ENCODE measurements around the gene C10orf90.

The C10orf90 gene

DNA sequence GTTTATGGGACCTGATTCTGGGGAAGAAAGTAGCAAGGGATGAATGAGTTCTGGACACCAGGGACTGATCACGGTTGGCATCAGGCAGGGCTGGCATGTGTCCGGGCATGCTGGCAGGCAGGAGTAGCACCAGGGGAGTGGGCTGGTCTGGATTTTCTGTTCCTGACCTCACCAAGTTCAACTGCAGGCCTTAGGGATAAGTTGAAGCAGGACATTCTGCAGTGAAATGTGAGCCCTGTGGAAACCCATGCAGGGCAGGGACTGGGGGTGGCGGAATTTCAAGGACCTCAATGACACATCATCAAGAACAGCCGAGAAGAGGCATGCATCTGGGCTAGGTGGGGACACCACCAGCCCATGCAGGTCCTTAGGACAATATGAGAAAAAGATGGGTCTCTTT lies 202.0 kb downstream of the C10orf90 start:
- no peak for DNase-seq

DNA sequence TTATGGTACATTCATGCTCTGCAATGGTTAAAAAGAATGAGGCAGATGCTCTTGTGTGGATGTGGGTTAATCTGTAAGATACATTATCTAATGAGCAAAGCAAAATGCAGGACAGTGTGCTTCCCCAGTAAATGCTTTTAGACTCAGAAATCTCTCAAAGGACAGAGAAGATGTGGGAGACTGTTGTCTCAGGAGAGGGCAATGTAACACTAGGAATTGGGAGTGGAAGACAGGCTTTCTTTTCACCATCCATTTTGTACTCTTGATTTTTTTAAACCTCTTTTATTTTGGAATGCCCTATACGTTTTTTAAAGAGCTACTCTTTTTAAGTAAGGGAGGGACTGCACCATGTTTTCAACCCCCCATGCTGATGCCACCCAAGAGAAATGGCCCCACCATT lies 204.7 kb downstream of the C10orf90 start:
- DNase-seq = peak in 1 of 56 donors; percentile 18

DNA sequence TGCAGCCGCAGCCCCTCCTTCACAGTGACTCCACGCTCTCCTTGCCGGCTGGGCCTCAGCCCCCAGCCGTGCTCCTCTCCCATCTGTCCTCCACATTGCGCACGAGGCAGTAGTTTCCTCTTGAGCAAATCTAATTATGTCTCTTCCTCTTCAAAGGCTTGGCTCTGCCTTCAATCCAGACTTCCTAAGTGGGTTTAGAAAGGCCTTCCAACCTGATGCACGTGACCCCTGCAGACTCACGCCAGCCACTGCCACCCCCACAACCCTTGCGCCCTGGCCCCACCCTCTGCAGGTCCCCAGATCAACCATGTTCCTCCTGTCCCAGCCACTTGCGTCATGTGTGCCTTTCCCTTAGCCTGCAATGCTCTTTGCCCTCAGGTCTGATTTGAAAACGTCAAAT lies 207.2 kb downstream of the C10orf90 start:
- DNase-seq = no peak

DNA sequence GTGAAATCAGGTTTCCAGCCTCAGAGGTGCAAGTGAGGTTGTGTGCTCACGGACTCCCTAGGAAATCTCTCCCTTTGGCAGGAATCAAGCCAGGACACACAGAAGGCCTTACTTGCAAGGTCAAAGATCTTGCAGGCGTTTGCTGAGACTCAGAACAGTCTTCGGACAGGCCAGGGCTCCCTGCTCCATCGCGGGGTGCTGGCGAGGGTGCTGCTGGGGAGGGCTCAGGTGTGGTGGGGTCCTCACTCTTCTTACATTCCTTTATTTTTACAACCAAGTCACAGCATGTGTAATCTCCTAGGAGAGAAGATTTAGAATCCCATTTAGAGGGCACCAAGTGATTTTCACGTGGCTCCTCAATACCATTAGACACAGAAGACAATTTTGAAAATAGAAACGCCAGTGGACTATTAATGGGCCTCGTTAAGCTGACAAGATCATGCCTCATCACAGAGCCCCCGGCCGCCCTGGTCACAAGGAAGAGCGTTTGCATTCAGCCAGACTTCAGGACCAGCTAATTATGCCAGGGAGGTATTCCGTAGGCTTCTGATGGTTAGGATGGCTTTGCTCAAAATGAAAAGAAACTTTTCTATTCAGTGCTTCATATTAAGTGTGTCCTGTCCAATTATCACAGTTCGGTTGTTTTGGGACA lies 209.1 kb downstream of the C10orf90 start:
- no peak for DNase-seq

DNA sequence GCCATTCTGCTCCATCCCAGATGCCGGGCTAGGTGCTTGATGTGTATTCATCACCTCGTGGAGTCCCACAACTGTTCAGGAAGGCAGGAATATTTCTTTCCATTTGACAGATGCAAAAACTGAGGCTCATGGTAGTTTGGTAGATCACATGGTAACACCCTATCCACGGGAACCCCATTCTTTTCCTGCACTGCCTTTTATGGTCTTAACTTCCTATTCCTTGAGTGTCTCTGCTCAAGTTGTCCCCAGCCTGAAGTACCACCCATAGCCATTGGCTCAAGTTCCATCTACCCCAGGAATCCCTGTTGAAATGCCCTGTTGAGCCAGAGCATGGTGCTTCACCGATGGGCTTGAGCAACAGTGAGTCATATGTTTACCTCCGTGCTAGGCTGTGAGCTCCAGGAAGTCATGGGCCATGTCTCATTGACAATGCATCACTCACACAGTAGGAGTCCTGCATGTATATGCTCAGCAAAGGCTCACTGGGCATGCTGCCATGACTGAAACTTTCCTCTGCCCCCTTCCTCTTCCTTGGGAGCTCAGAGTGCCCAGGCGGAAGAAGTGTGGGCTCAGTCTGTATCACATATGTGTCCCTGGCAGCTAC lies 210.5 kb downstream of the C10orf90 start:
- DNase-seq = peak in 1 of 56 donors; percentile 43

DNA sequence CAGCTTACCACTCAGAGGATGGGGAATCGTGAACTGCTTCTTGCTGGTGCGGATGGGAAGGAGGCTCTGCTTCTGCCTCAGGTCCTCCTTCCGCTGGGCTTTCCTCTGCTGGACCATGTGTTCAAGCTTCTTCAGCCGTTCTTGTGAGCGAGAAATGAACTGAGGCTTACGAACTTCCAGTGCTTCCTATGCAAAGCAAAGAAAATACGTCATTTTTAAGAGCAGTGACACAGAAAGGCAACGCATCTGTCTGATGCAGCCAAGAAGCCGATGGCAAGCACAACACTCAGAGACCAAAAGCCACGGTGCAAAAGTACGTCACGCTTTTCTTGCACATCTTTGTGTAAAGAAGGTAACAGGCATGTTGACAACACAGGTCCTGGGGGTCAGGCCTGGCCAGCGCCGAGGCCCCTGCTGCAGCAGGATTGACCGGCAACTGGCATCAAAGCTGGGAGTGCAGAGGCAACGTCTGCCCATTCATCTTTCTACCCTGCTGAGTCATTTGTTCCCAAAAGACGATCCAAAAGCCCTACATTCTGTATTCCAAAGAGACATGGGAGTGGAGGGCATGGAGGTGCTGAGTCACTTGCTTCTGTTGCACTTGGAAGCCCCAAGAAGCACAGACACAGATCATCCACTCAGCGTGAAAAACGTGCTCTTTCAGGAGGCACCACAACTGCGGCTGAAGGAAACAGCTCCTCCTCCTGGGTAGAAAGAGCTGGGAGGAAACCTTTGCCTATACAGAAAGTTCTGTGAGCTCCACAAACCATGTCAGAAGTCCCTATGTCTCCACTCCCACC lies 211.3 kb downstream of the C10orf90 start:
- DNase-seq = peak in 1 of 56 donors; percentile 30

DNA sequence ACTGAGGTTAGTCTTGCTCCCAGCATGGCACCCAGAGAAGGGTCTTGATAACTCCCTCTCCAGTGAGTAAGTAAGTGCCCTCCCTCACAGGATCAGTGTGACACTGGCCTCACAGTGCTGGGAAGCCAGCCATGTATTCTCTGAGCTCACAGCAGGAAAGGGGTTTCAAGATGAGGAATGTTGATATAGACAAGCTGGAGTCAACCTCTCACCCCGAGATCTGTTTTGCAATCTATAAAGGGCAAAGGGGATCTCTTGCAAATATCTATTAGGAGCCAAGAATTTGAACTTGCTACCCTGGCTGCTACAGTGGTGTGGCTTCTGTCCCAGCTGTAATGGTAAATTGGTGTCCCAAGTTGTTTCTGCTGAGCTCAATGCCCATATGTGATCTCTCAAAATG lies 212.0 kb downstream of the C10orf90 start:
- DNase-seq = no peak

DNA sequence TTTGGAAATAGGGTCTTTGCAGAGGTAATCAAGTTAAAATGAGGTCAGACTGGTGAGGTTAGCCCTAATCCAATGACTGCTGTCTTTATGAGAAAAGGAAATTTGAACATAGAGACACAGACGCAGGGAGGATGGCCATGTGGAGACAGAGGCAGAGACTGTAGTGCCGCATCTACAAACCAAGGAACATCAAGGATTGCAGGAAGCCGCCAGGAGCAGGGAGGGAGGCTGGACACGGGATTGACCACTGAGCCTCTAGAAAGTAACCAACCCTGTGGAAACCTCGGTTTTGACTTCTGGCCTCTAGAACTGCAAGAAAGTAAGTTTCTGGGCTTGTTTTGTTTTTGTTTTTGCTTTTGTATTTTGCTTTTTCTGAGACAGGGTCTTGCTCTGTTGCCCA lies 213.9 kb downstream of the C10orf90 start:
- DNase-seq = no peak

DNA sequence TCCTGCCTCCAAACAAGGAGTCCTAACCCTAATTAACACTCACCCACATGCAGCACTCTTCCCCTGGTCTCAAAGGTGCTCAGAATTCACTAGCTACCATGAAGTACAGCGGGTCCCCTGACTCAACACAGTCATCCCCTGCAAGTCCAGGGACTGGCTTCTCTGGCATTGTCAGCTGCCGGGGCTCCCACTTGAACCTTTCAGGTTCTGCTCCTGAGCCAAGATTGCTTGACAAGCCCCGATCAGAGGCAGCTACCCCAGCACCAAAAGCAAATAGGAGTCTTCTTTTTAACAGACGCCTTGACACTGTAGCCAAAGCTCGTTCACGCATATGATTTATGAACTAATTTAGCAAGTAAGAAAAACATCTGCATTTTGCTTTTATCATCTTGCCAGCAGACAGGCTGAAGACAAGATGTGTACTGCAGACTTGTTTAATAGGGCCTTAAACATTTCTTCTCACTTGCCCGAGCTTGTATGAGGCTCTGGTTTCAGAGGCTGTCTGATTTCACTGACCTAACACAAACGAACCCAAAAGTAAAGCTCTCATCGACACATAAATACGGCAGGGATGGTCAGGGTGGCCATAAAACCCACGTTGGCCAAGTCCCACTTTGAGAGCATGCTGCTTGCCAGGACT lies 214.6 kb downstream of the C10orf90 start:
- DNase-seq = no peak

DNA sequence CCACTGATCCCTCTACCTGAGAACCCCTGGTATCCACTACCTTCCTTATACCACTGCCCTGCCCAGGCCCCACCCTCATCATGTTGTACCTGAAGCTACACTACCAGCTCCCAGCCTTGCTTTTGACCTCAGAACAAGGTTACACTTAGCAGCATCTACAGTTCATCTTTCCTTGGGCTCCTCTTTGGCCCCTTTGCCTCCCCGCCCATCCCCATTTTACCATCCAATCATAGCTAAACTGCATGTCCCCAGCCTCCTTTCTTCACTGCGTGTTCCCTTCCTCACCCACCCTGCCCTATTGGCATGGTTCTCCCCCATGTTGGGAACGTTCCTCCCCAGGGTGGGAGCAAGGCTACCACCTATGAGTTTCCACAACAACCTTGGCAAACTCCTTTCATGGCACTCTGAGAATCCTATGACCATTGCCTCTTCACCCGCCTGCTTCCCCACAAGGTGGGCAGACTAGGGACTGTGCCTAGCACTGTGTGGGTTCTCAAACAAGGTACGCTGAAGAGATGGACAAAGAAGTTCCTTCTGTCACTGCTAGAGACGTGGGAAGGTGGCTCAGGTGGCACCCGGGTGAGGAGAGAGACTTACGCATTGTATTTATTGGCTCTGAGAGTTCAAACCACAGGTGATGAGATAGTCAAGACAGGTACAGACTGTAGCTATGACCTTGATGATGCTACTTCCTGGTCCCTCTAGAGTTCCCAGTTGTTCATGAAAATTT lies 215.3 kb downstream of the C10orf90 start:
- no peak for DNase-seq

DNA sequence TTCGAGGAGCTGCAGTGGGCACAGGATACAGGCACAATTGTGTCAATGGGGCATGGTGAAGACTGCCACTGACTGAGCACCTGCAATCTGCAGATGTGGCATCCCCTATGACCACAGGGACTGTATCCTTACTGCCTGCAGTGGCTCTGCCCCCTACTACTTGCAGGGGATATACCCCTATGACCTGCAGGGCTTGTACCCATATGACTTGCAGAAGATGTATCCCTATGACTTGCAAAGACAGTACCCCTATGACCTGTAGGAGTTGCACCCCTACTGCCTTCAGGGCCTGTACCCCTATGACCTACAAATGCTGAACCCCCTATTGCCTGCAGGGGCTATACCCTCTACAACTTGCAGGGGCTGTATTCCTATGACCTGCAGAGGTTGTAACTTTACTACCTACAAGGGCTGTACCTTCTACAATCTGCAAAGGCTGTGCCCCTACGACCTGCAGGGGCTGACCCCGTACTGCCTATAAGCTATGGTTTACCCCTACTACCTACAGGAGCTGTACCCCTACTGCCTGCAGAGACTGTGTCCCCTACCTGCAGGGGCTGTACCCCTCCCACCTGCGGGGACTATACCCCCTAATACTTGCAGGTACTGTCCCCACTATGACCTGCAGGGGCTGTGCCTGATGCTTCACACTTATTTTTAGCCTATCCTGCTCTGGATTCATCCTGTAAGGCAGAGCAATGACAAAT lies 216.3 kb downstream of the C10orf90 start:
- DNase-seq = no peak

DNA sequence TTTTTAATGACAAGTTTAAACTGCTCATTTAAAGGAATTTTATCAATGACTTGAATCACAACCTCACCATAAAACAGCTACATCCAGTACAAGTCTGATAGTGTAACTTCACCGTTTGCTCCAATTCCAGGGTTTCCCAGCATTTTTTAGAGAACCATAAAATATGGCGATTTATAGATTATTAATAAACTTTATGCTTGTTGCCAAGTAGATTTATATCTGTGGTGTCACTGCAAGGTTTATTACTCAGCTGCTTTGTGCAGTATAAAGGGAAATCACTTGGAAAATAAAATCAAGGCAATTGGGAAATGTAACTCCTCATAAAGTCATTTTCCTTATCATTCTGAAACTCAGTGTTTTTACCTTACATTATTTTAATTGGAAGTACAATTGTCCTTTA lies 218.2 kb downstream of the C10orf90 start:
- DNase-seq = no peak

DNA sequence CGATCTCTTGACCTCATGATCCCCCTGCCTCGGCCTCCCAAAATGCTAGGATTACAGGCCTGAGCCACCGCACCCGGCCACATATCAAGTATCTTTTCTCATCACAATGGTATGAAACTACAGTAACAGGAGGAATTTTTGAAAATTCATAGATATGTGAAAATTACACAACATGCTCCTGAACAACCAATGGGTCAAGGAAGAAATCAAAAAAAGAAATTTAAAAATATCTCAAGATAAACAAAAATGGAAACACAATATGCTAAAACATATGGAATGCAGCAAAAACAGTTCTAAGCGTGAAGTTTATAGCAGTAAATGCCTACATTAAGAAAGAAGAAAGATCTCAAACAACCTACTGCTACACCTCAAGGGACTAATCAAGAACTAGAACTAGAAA lies 222.4 kb downstream of the C10orf90 start:
- no peak for DNase-seq

DNA sequence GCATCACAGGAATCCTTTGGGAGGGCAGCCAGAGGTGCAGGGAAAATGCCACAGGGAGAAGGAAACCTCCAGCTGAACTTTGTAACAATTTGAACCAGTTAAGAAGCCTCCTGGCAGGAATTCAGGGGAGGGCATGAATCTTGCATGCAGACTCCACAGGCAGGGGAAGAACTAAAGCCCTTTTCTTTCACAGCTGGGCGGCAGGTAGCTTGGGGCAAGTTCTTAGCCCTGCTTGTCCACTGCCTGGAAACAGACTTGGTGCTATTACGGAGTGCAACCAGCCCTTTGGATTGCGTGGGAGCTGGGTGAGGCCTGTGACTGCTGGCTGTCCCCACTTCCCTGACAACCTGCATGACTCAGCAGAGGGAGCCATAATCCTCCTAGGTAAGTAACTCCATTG lies 230.6 kb downstream of the C10orf90 start:
- DNase-seq = no peak

DNA sequence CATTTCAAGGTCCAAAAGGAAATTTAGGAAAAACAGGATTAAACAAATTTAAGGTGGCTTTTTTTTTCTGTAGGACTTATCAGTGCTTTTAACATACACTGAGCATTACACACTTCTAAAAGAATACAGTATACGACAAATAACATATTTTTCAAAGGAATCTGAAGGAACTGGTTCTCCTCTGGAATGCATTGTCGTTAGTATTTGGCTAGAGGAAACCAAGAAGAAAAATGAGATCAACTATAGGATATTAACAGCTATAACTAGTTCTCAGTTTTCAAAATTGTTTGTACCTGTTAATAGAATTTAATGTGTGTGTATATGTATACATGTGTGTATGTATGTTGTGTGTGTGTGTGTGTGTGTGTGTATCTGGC lies 232.1 kb downstream of the C10orf90 start:
- no peak for DNase-seq

DNA sequence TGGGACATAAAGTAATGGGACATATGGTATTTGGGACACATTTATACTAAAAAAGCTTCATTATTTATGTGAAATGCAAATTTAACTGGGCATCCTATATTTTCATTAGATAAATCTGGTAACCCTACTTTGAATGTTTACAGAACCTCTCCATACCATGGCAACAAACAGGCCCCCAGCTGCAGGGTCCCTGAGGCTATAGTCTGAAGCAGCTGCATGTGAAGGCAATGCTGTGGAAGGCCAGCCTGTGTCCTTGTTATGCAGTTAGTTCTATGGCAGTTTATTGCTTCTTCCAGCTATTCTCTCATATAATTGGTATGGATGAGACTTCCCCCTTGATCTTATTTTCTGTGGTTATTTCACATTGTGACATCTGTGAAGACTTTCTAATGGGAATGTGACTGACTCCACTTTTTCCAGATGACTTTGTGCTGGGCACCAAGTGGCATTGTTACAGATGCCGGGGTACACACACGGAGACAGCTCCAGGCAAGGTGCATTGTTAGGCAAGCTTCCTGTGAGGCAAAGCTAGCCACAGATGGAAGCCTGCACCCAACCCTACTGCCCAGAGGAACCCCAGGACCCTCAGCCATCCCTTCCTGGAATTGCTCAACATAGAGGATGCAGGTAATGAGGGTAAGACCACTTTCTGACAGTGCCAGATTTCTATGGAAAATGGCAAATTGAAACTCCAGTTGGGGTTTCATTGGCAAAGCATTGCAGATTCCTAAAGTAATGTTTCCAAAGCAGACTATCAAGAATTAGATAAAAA lies 232.7 kb downstream of the C10orf90 start:
- no peak for DNase-seq

DNA sequence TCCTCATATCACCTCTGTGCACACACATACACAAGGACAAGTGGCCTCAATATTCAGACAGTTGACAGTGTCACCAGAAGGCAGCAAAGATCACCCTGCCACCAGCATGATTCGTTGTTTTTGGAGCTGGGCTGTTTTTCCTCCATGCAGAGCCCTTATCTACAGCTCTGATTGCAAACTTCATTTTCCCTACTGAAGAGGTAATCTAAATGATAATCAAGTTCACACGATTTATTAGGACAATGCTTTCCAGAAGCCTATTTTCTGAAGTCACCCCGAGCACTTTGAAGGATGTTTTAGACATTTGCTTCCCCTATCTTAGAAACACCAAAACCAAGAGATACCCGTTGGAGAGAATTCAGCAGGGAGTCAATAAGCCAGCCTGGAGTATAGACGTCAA lies 236.3 kb downstream of the C10orf90 start:
- no peak for DNase-seq

DNA sequence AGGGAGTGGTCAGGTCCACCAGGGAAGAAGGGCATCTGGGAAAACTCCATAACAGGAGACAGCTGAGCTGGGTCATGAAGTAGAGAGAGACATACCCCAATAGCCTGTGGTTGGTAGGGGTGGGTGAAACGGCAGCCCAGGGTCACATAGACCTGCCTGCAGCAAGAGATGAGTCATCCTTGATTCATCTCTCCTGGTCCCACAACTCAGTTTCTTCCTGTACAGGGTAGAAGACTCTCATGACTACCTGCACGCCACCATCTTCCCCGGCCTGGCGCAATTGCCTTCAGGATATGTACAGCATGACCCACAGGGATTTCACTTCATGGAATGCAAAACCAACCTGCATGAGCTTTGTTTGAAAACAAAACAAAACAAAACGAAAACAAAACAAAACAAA lies 237.1 kb downstream of the C10orf90 start:
- no peak for DNase-seq

DNA sequence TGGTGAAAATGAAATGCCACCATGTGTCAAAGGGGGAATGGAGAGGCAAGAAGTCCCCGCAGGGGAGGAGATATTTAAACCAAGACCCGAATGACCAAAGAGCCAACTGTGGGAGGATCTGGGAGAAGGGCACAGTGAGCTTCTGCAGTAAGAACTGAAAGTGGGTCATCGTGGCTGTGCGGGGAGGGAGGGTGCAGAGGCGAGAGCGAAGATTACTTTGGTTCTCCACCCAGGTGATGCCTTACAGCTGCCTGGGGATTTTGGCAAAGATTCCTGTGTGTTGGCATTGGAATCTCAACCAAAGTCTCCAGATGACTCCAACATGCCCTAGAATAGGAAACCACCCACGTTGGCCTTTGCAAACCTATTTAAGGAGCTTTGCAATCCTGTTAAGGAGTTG lies 238.0 kb downstream of the C10orf90 start:
- no peak for DNase-seq

DNA sequence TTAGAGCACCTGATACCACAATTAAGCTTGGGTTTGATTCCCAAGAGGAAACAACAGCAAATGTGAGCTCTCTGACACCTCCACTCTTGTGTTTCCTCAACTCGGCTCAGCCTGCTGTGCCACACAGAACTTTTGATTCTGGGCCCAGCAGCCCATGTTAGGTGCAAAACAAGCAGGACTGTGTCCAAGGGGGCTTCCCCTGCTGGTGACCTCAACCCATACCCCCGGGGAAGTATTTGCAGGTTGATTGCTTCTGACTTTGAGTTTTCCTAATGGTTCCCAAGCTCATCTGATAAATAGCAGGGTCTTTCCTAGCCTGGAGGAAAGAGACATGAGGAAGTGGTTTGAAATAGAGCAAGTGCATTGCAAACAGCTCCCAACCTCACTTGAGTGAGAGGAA lies 238.7 kb downstream of the C10orf90 start:
- DNase-seq = no peak
